ENCODE results near the gene KRTAP9-7.

DNA sequence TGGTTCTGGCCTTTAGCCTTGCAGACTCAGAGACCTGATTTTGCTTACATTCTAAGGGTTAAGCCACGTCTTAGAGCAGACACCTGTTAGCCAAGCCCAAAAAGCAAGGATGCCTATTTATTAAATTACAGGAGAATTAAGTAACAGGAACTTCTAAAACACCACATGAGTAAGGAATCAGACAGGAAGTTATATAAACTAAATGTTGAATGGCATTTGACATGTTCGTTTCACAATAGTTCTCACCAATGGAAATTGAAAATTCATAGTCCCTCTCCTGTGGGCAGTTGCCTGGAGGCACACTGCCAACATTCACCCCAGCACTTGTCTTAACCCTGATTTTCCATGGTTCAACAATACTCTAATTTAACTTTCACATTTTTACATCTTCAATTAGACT is 9.0 kb downstream of the KRTAP9-7 start:
- TF ChIP-seq, protein P1, sequence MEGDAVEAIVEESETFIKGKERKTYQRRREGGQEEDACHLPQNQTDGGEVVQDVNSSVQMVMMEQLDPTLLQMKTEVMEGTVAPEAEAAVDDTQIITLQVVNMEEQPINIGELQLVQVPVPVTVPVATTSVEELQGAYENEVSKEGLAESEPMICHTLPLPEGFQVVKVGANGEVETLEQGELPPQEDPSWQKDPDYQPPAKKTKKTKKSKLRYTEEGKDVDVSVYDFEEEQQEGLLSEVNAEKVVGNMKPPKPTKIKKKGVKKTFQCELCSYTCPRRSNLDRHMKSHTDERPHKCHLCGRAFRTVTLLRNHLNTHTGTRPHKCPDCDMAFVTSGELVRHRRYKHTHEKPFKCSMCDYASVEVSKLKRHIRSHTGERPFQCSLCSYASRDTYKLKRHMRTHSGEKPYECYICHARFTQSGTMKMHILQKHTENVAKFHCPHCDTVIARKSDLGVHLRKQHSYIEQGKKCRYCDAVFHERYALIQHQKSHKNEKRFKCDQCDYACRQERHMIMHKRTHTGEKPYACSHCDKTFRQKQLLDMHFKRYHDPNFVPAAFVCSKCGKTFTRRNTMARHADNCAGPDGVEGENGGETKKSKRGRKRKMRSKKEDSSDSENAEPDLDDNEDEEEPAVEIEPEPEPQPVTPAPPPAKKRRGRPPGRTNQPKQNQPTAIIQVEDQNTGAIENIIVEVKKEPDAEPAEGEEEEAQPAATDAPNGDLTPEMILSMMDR (IDR thresholded peaks at IDR 0.05; ENCODE audit: low read depth, low read length, missing input control): no peak
- TF ChIP-seq TAF1 (conservative IDR thresholded peaks at IDR 0.05): no peak
- TF ChIP-seq HNF4A (conservative IDR thresholded peaks at IDR 0.05): no peak
- TF ChIP-seq, protein P2, sequence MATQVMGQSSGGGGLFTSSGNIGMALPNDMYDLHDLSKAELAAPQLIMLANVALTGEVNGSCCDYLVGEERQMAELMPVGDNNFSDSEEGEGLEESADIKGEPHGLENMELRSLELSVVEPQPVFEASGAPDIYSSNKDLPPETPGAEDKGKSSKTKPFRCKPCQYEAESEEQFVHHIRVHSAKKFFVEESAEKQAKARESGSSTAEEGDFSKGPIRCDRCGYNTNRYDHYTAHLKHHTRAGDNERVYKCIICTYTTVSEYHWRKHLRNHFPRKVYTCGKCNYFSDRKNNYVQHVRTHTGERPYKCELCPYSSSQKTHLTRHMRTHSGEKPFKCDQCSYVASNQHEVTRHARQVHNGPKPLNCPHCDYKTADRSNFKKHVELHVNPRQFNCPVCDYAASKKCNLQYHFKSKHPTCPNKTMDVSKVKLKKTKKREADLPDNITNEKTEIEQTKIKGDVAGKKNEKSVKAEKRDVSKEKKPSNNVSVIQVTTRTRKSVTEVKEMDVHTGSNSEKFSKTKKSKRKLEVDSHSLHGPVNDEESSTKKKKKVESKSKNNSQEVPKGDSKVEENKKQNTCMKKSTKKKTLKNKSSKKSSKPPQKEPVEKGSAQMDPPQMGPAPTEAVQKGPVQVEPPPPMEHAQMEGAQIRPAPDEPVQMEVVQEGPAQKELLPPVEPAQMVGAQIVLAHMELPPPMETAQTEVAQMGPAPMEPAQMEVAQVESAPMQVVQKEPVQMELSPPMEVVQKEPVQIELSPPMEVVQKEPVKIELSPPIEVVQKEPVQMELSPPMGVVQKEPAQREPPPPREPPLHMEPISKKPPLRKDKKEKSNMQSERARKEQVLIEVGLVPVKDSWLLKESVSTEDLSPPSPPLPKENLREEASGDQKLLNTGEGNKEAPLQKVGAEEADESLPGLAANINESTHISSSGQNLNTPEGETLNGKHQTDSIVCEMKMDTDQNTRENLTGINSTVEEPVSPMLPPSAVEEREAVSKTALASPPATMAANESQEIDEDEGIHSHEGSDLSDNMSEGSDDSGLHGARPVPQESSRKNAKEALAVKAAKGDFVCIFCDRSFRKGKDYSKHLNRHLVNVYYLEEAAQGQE (IDR thresholded peaks at IDR 0.05): no peak
- TF ChIP-seq EGR1 (IDR thresholded peaks at IDR 0.05; ENCODE audit: low read depth in 2 of 2): no peak
- TF ChIP-seq, protein P3, sequence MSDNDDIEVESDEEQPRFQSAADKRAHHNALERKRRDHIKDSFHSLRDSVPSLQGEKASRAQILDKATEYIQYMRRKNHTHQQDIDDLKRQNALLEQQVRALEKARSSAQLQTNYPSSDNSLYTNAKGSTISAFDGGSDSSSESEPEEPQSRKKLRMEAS (IDR thresholded peaks at IDR 0.05): no peak
- TF ChIP-seq JUND (IDR thresholded peaks at IDR 0.05): no peak
